SU-DHL-6 (cell line): Measurements from ENCODE around the gene ZSCAN1.

Source experiments
- CTCF ChIP-seq: fragments of 200-600 bp; sonication (generic); IDR thresholded peaks from one replicate; pipeline ENCODE4 v1.5.1; 2017; ENCODE audit warnings: antibody characterized with exemption, mild to moderate bottlenecking, low read length, moderate library complexity; ENCODE audit not compliant: insufficient read depth, poor library complexity, severe bottlenecking
- EZH2phosphoT487 ChIP-seq: fragments of 200-600 bp; sonication (generic), shearing (Covaris generic); conservative IDR thresholded peaks from 2 replicates; pipeline ENCODE4 v1.6.1; 2018; ENCODE audit warnings: mild to moderate bottlenecking, antibody characterized with exemption, low read length, moderate library complexity, mixed read lengths

GRCh38 chr19:58063712-58064111 is 29.9 kb downstream of the ZSCAN1 start:
- TF ChIP-seq CTCF = no peak
- TF ChIP-seq EZH2phosphoT487 = no peak
